A673 (cell line): ENCODE measurements around the gene LYPD3. TPM values are rescaled to one million over a fixed set of nuclear protein-coding genes. Genes with fewer than 3 reads are reported as not detected.

Source experiments
- BruUV-seq: library from RNA; stranded (reverse); fragments of 400-500 nt; replicated peaks from 2 replicates; lab custom pipeline; 2021; lab: Mats Ljungman, UMichigan
- CTCF ChIA-PET: fragments of 300-600 bp; sonication (Branson Sonifier 250); formaldehyde crosslinking; loops from one replicate; lab custom pipeline; 2022; ENCODE audit warnings: antibody characterized with exemption; lab: Charles Lee
- POLR2A ChIA-PET: fragments of 300-600 bp; sonication (Branson Sonifier 250); formaldehyde crosslinking; loops from one replicate; lab custom pipeline; 2022; ENCODE audit warnings: antibody characterized with exemption; ENCODE audit not compliant: low non-redundant PET; lab: Charles Lee
- DNase-seq: peaks from one replicate; pipeline ENCODE4 v3.0.0-alpha.2; 2015; ENCODE audit warnings: low spot score
- H3K27ac ChIP-seq: fragments of 200-600 bp; sonication (generic); 2 replicates; pipeline ENCODE4 v1.5.1; 2016; ENCODE audit warnings: mixed run types, low read depth, mild to moderate bottlenecking, mixed read lengths, antibody characterized with exemption, low read length; ENCODE audit not compliant: poor library complexity, severe bottlenecking
- H3K27me3 ChIP-seq: fragments of 200-600 bp; sonication (generic); replicated peaks from 2 replicates; pipeline ENCODE4 v1.6.1; 2017; ENCODE audit warnings: mixed run types, low read depth, mild to moderate bottlenecking, mixed read lengths, antibody characterized with exemption, low read length; ENCODE audit not compliant: insufficient read depth, poor library complexity
- H3K36me3 ChIP-seq: fragments of 200-600 bp; sonication (generic); 2 replicates; pipeline ENCODE4 v1.6.1; 2016; ENCODE audit warnings: mixed run types, mild to moderate bottlenecking, mixed read lengths, antibody characterized with exemption, low read length; ENCODE audit not compliant: insufficient read depth, poor library complexity, severe bottlenecking
- H3K4me1 ChIP-seq: fragments of 200-600 bp; sonication (generic); 2 replicates; pipeline ENCODE4 v1.6.1; 2017; ENCODE audit warnings: mixed run types, mild to moderate bottlenecking, mixed read lengths, antibody characterized with exemption, low read length; ENCODE audit not compliant: insufficient read depth, poor library complexity, severe bottlenecking
- H3K4me3 ChIP-seq: fragments of 200-600 bp; sonication (generic); 2 replicates; pipeline ENCODE4 v1.5.1; 2016; ENCODE audit warnings: low read depth, mixed run types, mild to moderate bottlenecking, mixed read lengths, low read length; ENCODE audit not compliant: poor library complexity, severe bottlenecking
- H3K9me3 ChIP-seq: fragments of 200-600 bp; sonication (generic); 2 replicates; pipeline ENCODE4 v1.6.1; 2016; ENCODE audit warnings: mixed run types, low read depth, mild to moderate bottlenecking, mixed read lengths, antibody characterized with exemption, low read length; ENCODE audit not compliant: poor library complexity, severe bottlenecking
- EZH2 ChIP-seq: fragments of 200-600 bp; sonication (generic); IDR thresholded peaks from 2 replicates; pipeline ENCODE4 v1.6.1; 2017; ENCODE audit warnings: borderline replicate concordance, low read depth, mild to moderate bottlenecking, mixed read lengths, antibody characterized with exemption, low read length; ENCODE audit not compliant: poor library complexity, severe bottlenecking
- intact Hi-C: fragments of 100-400 bp; cut with micrococcal nuclease; formaldehyde crosslinking; loops from one replicate; pipeline ENCODE4 v1.10.0; 2022; ENCODE audit not compliant: unreplicated experiment
- total RNA-seq: library from RNA; stranded (reverse); gene quantifications from 2 replicates; pipeline ENCODE4 v1.2.3, GENCODE V29; 2021
- TF ChIP-seq, protein P1 (sequence below): fragments of 300-800, 200-600 bp; sonication (generic); conservative IDR thresholded peaks from 2 replicates; pipeline ENCODE4 v1.5.1; 2017; ENCODE audit warnings: low read depth, mild to moderate bottlenecking, antibody characterized with exemption, low read length, moderate library complexity, mixed read lengths

Gene LYPD3
- total RNA-seq, 1 experiment from 2014 or later, result 0.21 TPM

DNA sequence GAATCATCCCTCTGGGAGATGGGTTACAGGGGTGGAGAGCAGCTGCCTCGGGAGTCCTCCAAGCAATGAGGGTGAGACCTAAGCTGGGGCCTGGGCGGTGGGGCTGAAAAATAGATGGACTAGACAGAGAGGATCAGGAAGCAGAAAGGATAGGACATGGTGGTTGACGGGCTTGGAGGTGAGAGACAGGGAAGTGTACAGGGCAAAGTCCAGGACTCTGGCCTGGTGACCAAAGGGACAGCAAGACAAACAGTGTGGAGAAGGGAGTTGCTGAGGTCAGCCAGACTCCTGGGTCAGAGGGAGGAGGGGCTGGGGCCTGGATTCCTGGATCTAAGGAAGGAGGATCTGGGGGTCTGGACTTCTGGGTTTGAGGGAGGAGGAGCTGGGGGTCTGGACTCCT is 33.6 kb upstream of the LYPD3 start:
- H3K4me1 ChIP-seq, result peaks cover 5% of the 10 kb centered on the region
- H3K27ac ChIP-seq, result no peak overlapping the region
- no peaks in the 10 kb centered on the region for H3K27me3 ChIP-seq
- peaks cover 2% of the 10 kb centered on the region for H3K36me3 ChIP-seq
- DNase-seq, result no peak
- H3K9me3 ChIP-seq, result no peaks in the 10 kb centered on the region
- TF ChIP-seq, protein P1, sequence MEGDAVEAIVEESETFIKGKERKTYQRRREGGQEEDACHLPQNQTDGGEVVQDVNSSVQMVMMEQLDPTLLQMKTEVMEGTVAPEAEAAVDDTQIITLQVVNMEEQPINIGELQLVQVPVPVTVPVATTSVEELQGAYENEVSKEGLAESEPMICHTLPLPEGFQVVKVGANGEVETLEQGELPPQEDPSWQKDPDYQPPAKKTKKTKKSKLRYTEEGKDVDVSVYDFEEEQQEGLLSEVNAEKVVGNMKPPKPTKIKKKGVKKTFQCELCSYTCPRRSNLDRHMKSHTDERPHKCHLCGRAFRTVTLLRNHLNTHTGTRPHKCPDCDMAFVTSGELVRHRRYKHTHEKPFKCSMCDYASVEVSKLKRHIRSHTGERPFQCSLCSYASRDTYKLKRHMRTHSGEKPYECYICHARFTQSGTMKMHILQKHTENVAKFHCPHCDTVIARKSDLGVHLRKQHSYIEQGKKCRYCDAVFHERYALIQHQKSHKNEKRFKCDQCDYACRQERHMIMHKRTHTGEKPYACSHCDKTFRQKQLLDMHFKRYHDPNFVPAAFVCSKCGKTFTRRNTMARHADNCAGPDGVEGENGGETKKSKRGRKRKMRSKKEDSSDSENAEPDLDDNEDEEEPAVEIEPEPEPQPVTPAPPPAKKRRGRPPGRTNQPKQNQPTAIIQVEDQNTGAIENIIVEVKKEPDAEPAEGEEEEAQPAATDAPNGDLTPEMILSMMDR, result no peak
- TF ChIP-seq EZH2, result no peak
- ChIA-PET CTCF (no interaction called here), POLR2A (no interaction called here)
- no TSS peak for BruUV-seq
- H3K4me3 ChIP-seq, result no peak overlapping the region
- intact Hi-C loops, result no loop called here

DNA sequence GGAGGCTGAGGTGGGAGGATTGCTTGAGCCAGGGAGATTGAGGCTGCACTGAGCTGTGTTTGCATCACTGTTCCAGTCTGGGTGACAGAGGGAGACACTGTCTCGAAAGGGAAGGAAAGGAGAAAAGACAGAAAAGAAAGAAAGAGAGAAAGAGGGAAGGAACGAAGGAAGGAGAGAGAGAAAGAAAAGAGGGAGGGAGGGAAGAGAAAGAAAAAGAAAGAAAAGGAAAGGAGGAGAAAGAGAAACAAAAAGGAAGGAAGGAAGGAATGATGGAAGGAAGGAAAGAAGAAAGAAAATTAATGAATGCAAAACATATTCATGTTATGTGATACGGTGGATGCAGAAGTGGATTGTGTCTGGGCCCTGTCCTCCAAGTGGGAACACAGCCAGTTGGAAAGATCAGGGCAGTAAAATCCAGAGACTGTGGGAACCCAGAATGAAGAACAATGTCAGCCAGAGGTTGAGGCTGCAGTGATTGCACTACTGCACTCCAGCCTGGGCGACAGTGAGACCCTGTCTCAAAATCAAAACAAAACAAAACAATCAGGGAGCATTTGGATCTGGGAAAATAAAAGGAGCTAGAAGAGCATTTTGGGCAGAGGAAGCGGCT is 32.9 kb upstream of the LYPD3 start:
- no peaks in the 10 kb centered on the region for H3K9me3 ChIP-seq
- no peak for DNase-seq
- no peaks in the 10 kb centered on the region for H3K27me3 ChIP-seq
- H3K4me1 ChIP-seq, result peaks cover 5% of the 10 kb centered on the region
- CTCF ChIA-PET, result no interaction called here
- peaks cover 2% of the 10 kb centered on the region for H3K36me3 ChIP-seq
- intact Hi-C loops, result no loop called here
- TF ChIP-seq EZH2, result no peak
- TF ChIP-seq, protein P1, result no peak
- H3K27ac ChIP-seq, result no peak overlapping the region
- no peak overlapping the region for H3K4me3 ChIP-seq
- POLR2A ChIA-PET, result no interaction called here
- no TSS peak for BruUV-seq

DNA sequence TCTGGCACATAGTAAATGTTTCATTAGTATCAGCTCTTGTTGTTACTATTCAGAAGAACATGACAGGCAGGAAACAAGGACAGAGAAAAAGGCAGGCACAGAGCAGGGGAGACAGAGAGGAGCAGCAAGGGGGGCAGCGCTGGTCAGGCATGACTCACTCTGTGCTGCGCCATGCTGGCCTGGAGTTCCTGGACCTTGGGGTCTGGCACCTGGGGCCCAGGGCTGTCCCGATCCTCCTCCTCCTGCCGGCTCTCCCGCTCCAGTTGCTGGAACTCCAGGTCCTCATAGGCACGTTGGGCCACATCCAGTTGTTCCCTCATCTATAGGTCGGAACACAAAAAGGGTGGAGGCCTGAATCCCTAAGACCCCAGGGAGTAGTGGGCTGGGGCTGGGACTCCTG is 31.6 kb upstream of the LYPD3 start:
- intact Hi-C loops, result no loop called here
- TF ChIP-seq, protein P1, result no peak
- TF ChIP-seq EZH2, result no peak
- no TSS peak for BruUV-seq

More for the DNA sequence above, 31.6 kb upstream of the LYPD3 start:
- H3K27ac ChIP-seq, result no peak overlapping the region
- no peaks in the 10 kb centered on the region for H3K27me3 ChIP-seq
- no peak for DNase-seq
- POLR2A ChIA-PET, result interaction anchor here (0.6 kb wide), 1 partner anchor 325 kb away, joined by 3 read pairs; no protein-coding TSS in a partner anchor
- no peaks in the 10 kb centered on the region for H3K9me3 ChIP-seq
- H3K4me3 ChIP-seq, result no peak overlapping the region
- H3K4me1 ChIP-seq, result no peaks in the 10 kb centered on the region
- CTCF ChIA-PET, result interaction anchor here (0.6 kb wide), 1 partner anchor 250 kb away, joined by 4 read pairs; no protein-coding TSS in a partner anchor
- peaks cover 2% of the 10 kb centered on the region for H3K36me3 ChIP-seq
